ENCODE results near the gene OR10J4. TPM values are rescaled to one million over a fixed set of nuclear protein-coding genes. Genes with fewer than 3 reads are reported as not detected.

OR10J4 gene
- total RNA-seq, result not detected

DNA sequence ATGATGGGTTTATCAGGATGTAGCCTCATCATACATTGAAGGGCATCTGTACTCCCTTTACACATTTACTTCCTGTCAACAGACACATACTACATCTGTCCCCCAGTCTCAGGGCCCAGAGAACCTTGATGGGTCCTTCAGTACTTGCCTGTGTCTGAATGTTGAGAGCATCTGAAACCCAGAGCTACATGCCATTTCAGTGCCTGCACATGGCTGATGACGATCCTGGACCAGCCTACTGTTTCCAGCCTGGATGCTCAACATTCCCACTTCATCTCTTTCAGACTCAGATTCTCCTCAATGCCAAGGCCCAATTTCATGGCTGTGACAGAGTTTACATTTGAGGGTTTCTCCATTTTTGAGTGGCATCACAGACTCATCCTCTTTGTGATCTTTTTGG is at the start of gene OR10J4:
OR10J4 (plus strand) TSS at position 301 of the 400 bp plus-strand sequence.
- no peak for TF ChIP-seq CTCF (IDR thresholded peaks at IDR 0.05; ENCODE audit: low read depth)

DNA sequence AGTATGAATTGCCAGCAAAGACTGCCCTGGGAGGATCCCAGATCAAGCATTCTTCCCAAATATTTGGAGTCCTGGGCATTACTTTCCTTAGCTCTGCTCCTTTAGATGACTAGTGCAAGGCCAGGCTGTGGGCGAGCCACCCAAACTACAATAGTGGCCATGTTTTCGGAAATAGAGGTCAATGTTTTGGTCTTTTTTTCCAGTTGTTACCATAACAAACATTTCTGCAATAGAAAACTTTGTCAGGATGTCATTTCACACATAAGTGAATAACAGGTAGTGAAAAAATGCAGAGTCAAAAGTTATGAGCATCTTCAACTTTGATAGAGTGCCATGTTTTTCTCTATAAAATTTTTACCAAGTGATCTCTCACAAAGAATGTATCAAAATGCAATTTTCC is 25.2 kb upstream of the OR10J4 start:
- no peak for TF ChIP-seq CTCF (IDR thresholded peaks at IDR 0.05; ENCODE audit: low read depth)

DNA sequence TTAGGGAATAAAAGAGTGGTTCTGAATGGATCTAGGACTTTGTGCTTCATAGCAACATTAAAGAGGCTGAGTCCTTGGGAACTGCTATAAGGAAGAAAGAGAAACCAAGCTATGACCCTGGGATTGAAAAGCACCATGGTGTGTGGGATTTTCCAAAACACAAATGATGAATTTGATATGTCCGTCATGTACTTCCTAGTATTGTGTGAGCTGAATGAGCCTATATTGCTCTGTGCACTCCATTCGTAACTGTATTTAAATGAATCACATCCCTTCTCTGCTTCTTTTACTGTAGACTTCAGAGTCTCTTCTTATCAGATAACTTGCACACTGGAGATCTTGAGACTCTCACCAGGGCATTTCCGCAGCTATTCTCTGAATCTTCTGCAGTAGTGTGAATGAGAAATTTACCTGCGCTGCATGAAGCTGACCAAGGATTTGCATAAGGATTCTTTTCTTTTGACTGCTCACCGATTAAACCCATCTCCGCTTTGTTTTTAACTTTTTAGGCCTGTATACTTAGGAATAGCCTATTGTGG is 23.1 kb upstream of the OR10J4 start:
- no peak for TF ChIP-seq CTCF (IDR thresholded peaks at IDR 0.05; ENCODE audit: low read depth)

DNA sequence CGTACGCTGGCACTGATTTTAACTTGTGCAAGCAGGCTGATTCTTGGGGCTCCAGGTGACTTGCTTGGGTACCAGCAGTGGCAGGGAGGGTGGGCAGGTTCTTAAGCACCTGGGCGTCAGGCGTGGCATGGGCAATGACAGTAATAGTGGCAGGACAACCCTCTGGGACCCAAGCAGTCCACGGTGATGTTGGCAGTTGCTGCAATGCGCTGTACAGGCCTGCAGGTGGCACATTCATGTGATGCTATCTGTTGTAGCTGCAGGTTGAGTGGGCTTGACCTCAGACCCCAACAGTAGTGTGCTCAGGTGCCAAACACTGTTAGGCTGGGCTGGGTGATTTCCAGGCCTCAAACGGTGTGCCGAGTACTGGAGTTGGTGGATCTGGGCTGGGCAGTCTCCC is 10.2 kb upstream of the OR10J4 start:
- no peak for TF ChIP-seq CTCF (IDR thresholded peaks at IDR 0.05; ENCODE audit: low read depth)

- TF ChIP-seq CTCF (IDR thresholded peaks at IDR 0.05; ENCODE audit: low read depth), result no peak
Measured at GRCh38 chr1:159428536-159428935, 3.5 kb upstream of the OR10J4 start.

- TF ChIP-seq CTCF (IDR thresholded peaks at IDR 0.05; ENCODE audit: low read depth), result no peak
Measured at GRCh38 chr1:159429074-159429861, 2.7 kb upstream of the OR10J4 start.

- TF ChIP-seq CTCF (IDR thresholded peaks at IDR 0.05; ENCODE audit: low read depth), result no peak
Measured at GRCh38 chr1:159430985-159431384, 1.0 kb upstream of the OR10J4 start.

Data from subcutaneous adipose tissue (tissue), 4 donors.